ENCODE results near the gene IQGAP2. TPM values are rescaled to one million over a fixed set of nuclear protein-coding genes. Genes with fewer than 3 reads are reported as not detected.

IQGAP2 gene
- total and polyA plus RNA-seq, 2 of the 8 experiments (the other 6 are each of a cell fraction or from before 2014, with no cell fraction given) = 19.7 to 66.0 TPM

DNA sequence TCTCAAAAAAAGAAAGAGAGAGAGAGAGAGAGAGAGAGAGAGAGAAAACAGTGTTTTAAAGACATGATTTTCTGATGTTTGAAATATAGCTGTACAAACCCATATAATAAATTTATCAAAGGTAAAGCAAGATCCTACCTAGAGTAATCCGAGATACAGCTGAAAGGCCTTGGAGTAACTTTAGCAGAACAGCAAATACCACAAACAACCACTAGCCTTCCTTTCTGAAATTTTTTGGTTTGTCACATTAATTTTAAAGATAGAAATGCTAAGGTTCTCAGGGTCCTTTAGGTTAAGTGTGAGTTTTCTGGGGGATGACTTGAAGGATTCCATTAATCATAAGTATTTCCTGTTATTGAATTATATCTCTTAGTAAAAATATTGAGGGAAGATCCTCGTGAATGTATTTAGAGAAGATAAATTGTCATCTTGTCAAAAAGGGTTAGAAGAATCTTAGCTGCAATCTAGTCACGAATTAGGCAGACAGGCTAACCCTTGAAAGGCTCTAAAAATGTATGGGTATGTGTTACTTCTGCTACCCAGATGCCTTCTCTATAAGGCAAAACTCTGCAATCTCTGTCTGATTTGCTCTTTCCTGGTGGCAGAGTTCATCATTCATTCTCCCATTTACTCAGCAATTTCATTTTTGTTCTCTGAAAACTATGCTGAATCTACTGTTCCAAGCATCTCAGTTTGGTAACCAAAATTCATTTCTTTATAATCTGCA lies 192.8 kb downstream of the IQGAP2 start:
- Histone ChIP-seq H2BK15ac (ENCODE audit: low read length) (no peak overlapping the region), H3K79me1 (ENCODE audit: low read depth, low read length) (no peaks in the 10 kb centered on the region), H4K20me1 (replicated peaks in 1 of 2; ENCODE audit: control insufficient read depth in 1 of 2, insufficient read depth in 2 of 2, low read length in 2 of 2) (no peaks in the 10 kb centered on the region), H3K23ac (ENCODE audit: insufficient read length) (no peak overlapping the region), H3K4me2 (ENCODE audit: insufficient read depth in 1 of 2, low read depth in 2 of 2, low read length in 2 of 2) (no peak overlapping the region), H3K56ac (replicated peaks; ENCODE audit: insufficient read length, low read depth, low read length) (no peak overlapping the region), H3K9me3 (ENCODE audit: insufficient read depth in 2 of 2, low read depth in 1 of 2, low read length in 1 of 2) (no peaks in the 10 kb centered on the region), H3K36me3 (ENCODE audit: control insufficient read depth in 2 of 4, insufficient read depth in 4 of 4, low read length in 3 of 4) (peaks cover 0 to 5% (median 4%) of the 10 kb centered on the region in 4 experiments; a peak in 3 of 8 replicates), H2AK5ac (ENCODE audit: low read depth, low read length) (no peak overlapping the region), H4K91ac (replicated peaks; ENCODE audit: insufficient read length, low read length) (no peak overlapping the region), H3K4me1 (replicated peaks in 1 of 4; ENCODE audit: control insufficient read depth in 3 of 4, insufficient read depth in 4 of 4, low read length in 3 of 4) (no peaks in the 10 kb centered on the region), H3K23me2 (ENCODE audit: low read depth, low read length) (no peaks in the 10 kb centered on the region), H3K79me2 (ENCODE audit: control insufficient read depth in 1 of 2, insufficient read depth in 2 of 2, low read length in 2 of 2) (no peaks in the 10 kb centered on the region), H2AFZ (ENCODE audit: low read length) (no peak overlapping the region), H3K4me3 (ENCODE audit: extremely low read depth in 1 of 4, insufficient read depth in 2 of 4, low read depth in 3 of 4, low read length in 4 of 4) (no peak overlapping the region), H2BK5ac (ENCODE audit: low read depth, low read length) (no peak overlapping the region), H2BK20ac (ENCODE audit: low read length) (no peak overlapping the region), H3K14ac (ENCODE audit: insufficient read length) (no peak overlapping the region), H3K27me3 (replicated peaks in 1 of 4; ENCODE audit: control insufficient read depth in 3 of 4, extremely low read depth in 1 of 4, insufficient read depth in 3 of 4, low read length in 3 of 4) (no peaks in the 10 kb centered on the region), H4K8ac (ENCODE audit: extremely low read depth, insufficient read depth, low read length) (no peak overlapping the region), H3K9ac (replicated peaks in 1 of 4; ENCODE audit: extremely low read depth in 1 of 4, low read depth in 3 of 4, low read length in 3 of 4) (no peak overlapping the region), H3K4ac (replicated peaks; ENCODE audit: insufficient read length, low read depth, low read length) (no peak overlapping the region), H3K18ac (ENCODE audit: extremely low read depth, low read length) (no peak overlapping the region), H4K5ac (ENCODE audit: insufficient read length, low read depth, low read length) (no peak overlapping the region), H2BK120ac (replicated peaks; ENCODE audit: low read depth, low read length) (no peak overlapping the region), H3K27ac (ENCODE audit: low read depth, low read length) (no peak overlapping the region), H2BK12ac (ENCODE audit: low read depth, low read length) (no peak overlapping the region)
- ChIA-PET POLR2A (ENCODE audit: partially characterized antibody) (no interaction called here), CTCF (ENCODE audit: partially characterized antibody) (interaction anchor here (0.6 kb wide), 1 partner anchor 113 kb away, joined by 3 read pairs; no protein-coding TSS in a partner anchor)
- TF ChIP-seq, protein P1, sequence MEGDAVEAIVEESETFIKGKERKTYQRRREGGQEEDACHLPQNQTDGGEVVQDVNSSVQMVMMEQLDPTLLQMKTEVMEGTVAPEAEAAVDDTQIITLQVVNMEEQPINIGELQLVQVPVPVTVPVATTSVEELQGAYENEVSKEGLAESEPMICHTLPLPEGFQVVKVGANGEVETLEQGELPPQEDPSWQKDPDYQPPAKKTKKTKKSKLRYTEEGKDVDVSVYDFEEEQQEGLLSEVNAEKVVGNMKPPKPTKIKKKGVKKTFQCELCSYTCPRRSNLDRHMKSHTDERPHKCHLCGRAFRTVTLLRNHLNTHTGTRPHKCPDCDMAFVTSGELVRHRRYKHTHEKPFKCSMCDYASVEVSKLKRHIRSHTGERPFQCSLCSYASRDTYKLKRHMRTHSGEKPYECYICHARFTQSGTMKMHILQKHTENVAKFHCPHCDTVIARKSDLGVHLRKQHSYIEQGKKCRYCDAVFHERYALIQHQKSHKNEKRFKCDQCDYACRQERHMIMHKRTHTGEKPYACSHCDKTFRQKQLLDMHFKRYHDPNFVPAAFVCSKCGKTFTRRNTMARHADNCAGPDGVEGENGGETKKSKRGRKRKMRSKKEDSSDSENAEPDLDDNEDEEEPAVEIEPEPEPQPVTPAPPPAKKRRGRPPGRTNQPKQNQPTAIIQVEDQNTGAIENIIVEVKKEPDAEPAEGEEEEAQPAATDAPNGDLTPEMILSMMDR (IDR thresholded peaks at IDR 0.05; ENCODE audit: control extremely low read depth in 1 of 3, insufficient read depth in 1 of 3, low read depth in 1 of 3, low read length in 3 of 3) = no peak
- TF ChIP-seq BRCA1 (IDR thresholded peaks at IDR 0.05; ENCODE audit: low read depth, low read length) (no peak), EGR1 (IDR thresholded peaks at IDR 0.05; ENCODE audit: borderline replicate concordance, low read depth, low read length) (no peak), CBX5 (IDR thresholded peaks at IDR 0.05; ENCODE audit: low read depth, low read length) (no peak), CEBPB (IDR thresholded peaks at IDR 0.05; ENCODE audit: low read depth, low read length) (no peak), CHD2 (IDR thresholded peaks at IDR 0.05; ENCODE audit: low read length) (no peak), KDM5A (IDR thresholded peaks at IDR 0.05; ENCODE audit: low read length) (no peak), RBBP5 (IDR thresholded peaks at IDR 0.05; ENCODE audit: borderline replicate concordance, low read depth, low read length) (no peak), GTF2F1 (IDR thresholded peaks at IDR 0.05; ENCODE audit: borderline replicate concordance, low read depth, low read length) (no peak), YY1 (IDR thresholded peaks at IDR 0.05; ENCODE audit: low read depth, low read length) (no peak)
- TF ChIP-seq, protein P2, sequence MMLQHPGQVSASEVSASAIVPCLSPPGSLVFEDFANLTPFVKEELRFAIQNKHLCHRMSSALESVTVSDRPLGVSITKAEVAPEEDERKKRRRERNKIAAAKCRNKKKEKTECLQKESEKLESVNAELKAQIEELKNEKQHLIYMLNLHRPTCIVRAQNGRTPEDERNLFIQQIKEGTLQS (IDR thresholded peaks at IDR 0.05; ENCODE audit: insufficient read depth, low read depth, low read length) = no peak
- DNase-seq (ENCODE audit: low read depth in 1 of 2, low spot score in 2 of 2) (no peak), FAIRE-seq (no peak)
- 82% methylated on average over 3 of the region's 3 CpGs; no CpG with 5 or more reads in 1 of the 2 experiments for WGBS, 2 experiments (ENCODE audit: extremely low coverage in 1 of 2, insufficient coverage in 1 of 2, insufficient read length in 1 of 2, insufficient replicate concordance in 2 of 2, low coverage in 1 of 2, low lambda C conversion rate in 2 of 2, missing lambda C conversion rate in 1 of 2)

Data from H1 (cell line).